Activated CD4-positive, alpha-beta T cell treated with anti-CD3 and anti-CD28 coated beads for 1 hour (primary cell): ENCODE data around the gene SGMS1.

Experiments
- DNase-seq: peaks from one replicate; pipeline ENCODE4 v3.0.0-alpha.2; 2020

The SGMS1 gene

GRCh38 chr10:50605269-50605950 is 18.3 kb downstream of the SGMS1 start:
- DNase-seq: no peak

GRCh38 chr10:50604809-50605208 is 18.9 kb downstream of the SGMS1 start:
- no peak for DNase-seq

- no peak for DNase-seq
Measured at GRCh38 chr10:50604049-50604640, 19.6 kb downstream of the SGMS1 start.

GRCh38 chr10:50603151-50603850 is 20.5 kb downstream of the SGMS1 start:
- DNase-seq: no peak

GRCh38 chr10:50601974-50602373 is 21.8 kb downstream of the SGMS1 start:
- no peak for DNase-seq

GRCh38 chr10:50600831-50601477 is 22.8 kb downstream of the SGMS1 start:
- DNase-seq: no peak

- no peak for DNase-seq
Measured at GRCh38 chr10:50600286-50600685, 23.5 kb downstream of the SGMS1 start.

- no peak for DNase-seq
Measured at GRCh38 chr10:50596897-50597296, 26.9 kb downstream of the SGMS1 start.

GRCh38 chr10:50596456-50596855 is 27.3 kb downstream of the SGMS1 start:
- DNase-seq: no peak

GRCh38 chr10:50595785-50596184 is 28.0 kb downstream of the SGMS1 start:
- no peak for DNase-seq

GRCh38 chr10:50593523-50594376 is 30.0 kb downstream of the SGMS1 start:
- no peak for DNase-seq

- no peak for DNase-seq
Measured at GRCh38 chr10:50592961-50593418, 30.8 kb downstream of the SGMS1 start.

GRCh38 chr10:50590935-50591334 is 32.8 kb downstream of the SGMS1 start:
- DNase-seq: no peak

GRCh38 chr10:50586740-50587088 is 37.0 kb downstream of the SGMS1 start:
- no peak for DNase-seq

- no peak for DNase-seq
Measured at GRCh38 chr10:50585921-50586739, 37.6 kb downstream of the SGMS1 start.

- no peak for DNase-seq
Measured at GRCh38 chr10:50582766-50583762, 40.7 kb downstream of the SGMS1 start.

- DNase-seq: no peak
Measured at GRCh38 chr10:50582046-50582445, 41.7 kb downstream of the SGMS1 start.

- DNase-seq: no peak
Measured at GRCh38 chr10:50580262-50580891, 43.4 kb downstream of the SGMS1 start.

- no peak for DNase-seq
Measured at GRCh38 chr10:50579491-50580261, 44.1 kb downstream of the SGMS1 start.
